ENCODE results near the gene INHBE.

DNA sequence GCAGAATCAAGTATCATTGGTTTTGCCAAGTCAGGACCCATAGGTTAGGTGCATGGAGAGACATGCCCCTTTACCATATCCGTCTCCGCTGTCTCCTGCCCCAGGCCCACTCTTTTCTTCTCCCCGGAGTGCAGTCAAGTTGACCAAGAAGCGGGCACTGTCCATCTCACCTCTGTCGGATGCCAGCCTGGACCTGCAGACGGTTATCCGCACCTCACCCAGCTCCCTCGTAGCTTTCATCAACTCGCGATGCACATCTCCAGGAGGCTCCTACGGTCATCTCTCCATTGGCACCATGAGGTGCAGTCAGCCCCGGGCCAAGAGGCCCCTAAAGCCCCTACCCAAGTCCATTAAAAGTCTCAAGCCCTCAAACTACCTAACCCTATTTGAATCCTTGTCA is 9.5 kb downstream of the INHBE start:
- TF ChIP-seq, protein P1, sequence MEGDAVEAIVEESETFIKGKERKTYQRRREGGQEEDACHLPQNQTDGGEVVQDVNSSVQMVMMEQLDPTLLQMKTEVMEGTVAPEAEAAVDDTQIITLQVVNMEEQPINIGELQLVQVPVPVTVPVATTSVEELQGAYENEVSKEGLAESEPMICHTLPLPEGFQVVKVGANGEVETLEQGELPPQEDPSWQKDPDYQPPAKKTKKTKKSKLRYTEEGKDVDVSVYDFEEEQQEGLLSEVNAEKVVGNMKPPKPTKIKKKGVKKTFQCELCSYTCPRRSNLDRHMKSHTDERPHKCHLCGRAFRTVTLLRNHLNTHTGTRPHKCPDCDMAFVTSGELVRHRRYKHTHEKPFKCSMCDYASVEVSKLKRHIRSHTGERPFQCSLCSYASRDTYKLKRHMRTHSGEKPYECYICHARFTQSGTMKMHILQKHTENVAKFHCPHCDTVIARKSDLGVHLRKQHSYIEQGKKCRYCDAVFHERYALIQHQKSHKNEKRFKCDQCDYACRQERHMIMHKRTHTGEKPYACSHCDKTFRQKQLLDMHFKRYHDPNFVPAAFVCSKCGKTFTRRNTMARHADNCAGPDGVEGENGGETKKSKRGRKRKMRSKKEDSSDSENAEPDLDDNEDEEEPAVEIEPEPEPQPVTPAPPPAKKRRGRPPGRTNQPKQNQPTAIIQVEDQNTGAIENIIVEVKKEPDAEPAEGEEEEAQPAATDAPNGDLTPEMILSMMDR (IDR thresholded peaks at IDR 0.05) = no peak
- no peak for TF ChIP-seq POLR2A (IDR thresholded peaks at IDR 0.05)
- no peak for TF ChIP-seq EP300 (IDR thresholded peaks at IDR 0.05)
